ENCODE measurements around the gene SMARCB1. TPM values are rescaled to one million over a fixed set of nuclear protein-coding genes. Genes with fewer than 3 reads are reported as not detected.

The SMARCB1 gene
- total and polyA plus RNA-seq, 2 donors (not counting 1 experiment from before 2014, with no cell fraction given): 20.5 to 86.4 TPM

- no peak for DNase-seq (ENCODE audit: low read depth in 2 of 2)
- Histone ChIP-seq H3K79me2 (ENCODE audit: control insufficient read depth, insufficient read depth, low read length) (no peaks in the 10 kb centered on the region), H2AFZ (ENCODE audit: low read length) (no peak overlapping the region), H3K4me1 (ENCODE audit: control insufficient read depth, extremely low read depth, insufficient read depth, low read length) (peaks cover 12% of the 10 kb centered on the region), H3K4me3 (replicated peaks in 1 of 4; ENCODE audit: control extremely low read depth in 1 of 4, insufficient read depth in 1 of 4, low read depth in 3 of 4, low read length in 4 of 4) (no peak overlapping the region), H3K36me3 (ENCODE audit: control insufficient read depth, insufficient read depth, low read length) (no peaks in the 10 kb centered on the region), H3K4me2 (ENCODE audit: extremely low read depth, insufficient read depth, low read length) (no peak overlapping the region), H4K20me1 (ENCODE audit: control insufficient read depth, extremely low read depth, insufficient read depth, low read length) (no peaks in the 10 kb centered on the region), H3K27ac (ENCODE audit: insufficient read depth, low read length) (no peak overlapping the region), H3K9me3 (ENCODE audit: control insufficient read depth, insufficient read depth, low read depth, low read length) (no peaks in the 10 kb centered on the region), H3K9ac (ENCODE audit: insufficient read depth, low read length) (no peak overlapping the region), H3K27me3 (ENCODE audit: control insufficient read depth, insufficient read depth, low read length) (no peaks in the 10 kb centered on the region)
- TF ChIP-seq EZH2 (IDR thresholded peaks at IDR 0.05; ENCODE audit: low read length, missing control alignments) (no peak), CTCF (conservative IDR thresholded peaks at IDR 0.05 in 1 of 2, IDR thresholded peaks at IDR 0.05 in 1 of 2; ENCODE audit: low read depth in 1 of 2, low read length in 2 of 2) (no peak)
Measured at GRCh38 chr22:23774114-23774921, 12.4 kb upstream of the SMARCB1 start.

- no peak overlapping the region for H3K4me3 ChIP-seq (replicated peaks in 1 of 4; ENCODE audit: control extremely low read depth in 1 of 4, insufficient read depth in 1 of 4, low read depth in 3 of 4, low read length in 4 of 4)
- H3K9me3 ChIP-seq (ENCODE audit: control insufficient read depth, insufficient read depth, low read depth, low read length): no peaks in the 10 kb centered on the region
- H3K27me3 ChIP-seq (ENCODE audit: control insufficient read depth, insufficient read depth, low read length): no peaks in the 10 kb centered on the region
- H2AFZ ChIP-seq (ENCODE audit: low read length): no peak overlapping the region
- no peak overlapping the region for H3K9ac ChIP-seq (ENCODE audit: insufficient read depth, low read length)
- H3K36me3 ChIP-seq (ENCODE audit: control insufficient read depth, insufficient read depth, low read length): no peaks in the 10 kb centered on the region
- no peaks in the 10 kb centered on the region for H3K79me2 ChIP-seq (ENCODE audit: control insufficient read depth, insufficient read depth, low read length)
- no peak overlapping the region for H3K27ac ChIP-seq (ENCODE audit: insufficient read depth, low read length)
- TF ChIP-seq EZH2 (IDR thresholded peaks at IDR 0.05; ENCODE audit: low read length, missing control alignments) (no peak), CTCF (conservative IDR thresholded peaks at IDR 0.05 in 1 of 2, IDR thresholded peaks at IDR 0.05 in 1 of 2; ENCODE audit: low read depth in 1 of 2, low read length in 2 of 2) (no peak)
- no peaks in the 10 kb centered on the region for H4K20me1 ChIP-seq (ENCODE audit: control insufficient read depth, extremely low read depth, insufficient read depth, low read length)
- peaks cover 12% of the 10 kb centered on the region for H3K4me1 ChIP-seq (ENCODE audit: control insufficient read depth, extremely low read depth, insufficient read depth, low read length)
- peak; percentile 76 to 77 for DNase-seq (ENCODE audit: low read depth in 2 of 2)
- H3K4me2 ChIP-seq (ENCODE audit: extremely low read depth, insufficient read depth, low read length): no peak overlapping the region
Measured at GRCh38 chr22:23774922-23775436, 11.8 kb upstream of the SMARCB1 start.

- H3K36me3 ChIP-seq (ENCODE audit: control insufficient read depth, insufficient read depth, low read length): no peaks in the 10 kb centered on the region
- H3K4me2 ChIP-seq (ENCODE audit: extremely low read depth, insufficient read depth, low read length): no peak overlapping the region
- H3K4me1 ChIP-seq (ENCODE audit: control insufficient read depth, extremely low read depth, insufficient read depth, low read length): peaks cover 12% of the 10 kb centered on the region
- H3K27ac ChIP-seq (ENCODE audit: insufficient read depth, low read length): no peak overlapping the region
- no peak for DNase-seq (ENCODE audit: low read depth in 2 of 2)
- no peak for TF ChIP-seq EZH2 (IDR thresholded peaks at IDR 0.05; ENCODE audit: low read length, missing control alignments)
- no peak for TF ChIP-seq CTCF (conservative IDR thresholded peaks at IDR 0.05 in 1 of 2, IDR thresholded peaks at IDR 0.05 in 1 of 2; ENCODE audit: low read depth in 1 of 2, low read length in 2 of 2)
- H2AFZ ChIP-seq (ENCODE audit: low read length): no peak overlapping the region
- H3K79me2 ChIP-seq (ENCODE audit: control insufficient read depth, insufficient read depth, low read length): no peaks in the 10 kb centered on the region
- no peaks in the 10 kb centered on the region for H4K20me1 ChIP-seq (ENCODE audit: control insufficient read depth, extremely low read depth, insufficient read depth, low read length)
- H3K27me3 ChIP-seq (ENCODE audit: control insufficient read depth, insufficient read depth, low read length): no peaks in the 10 kb centered on the region
- H3K9ac ChIP-seq (ENCODE audit: insufficient read depth, low read length): no peak overlapping the region
- H3K4me3 ChIP-seq (replicated peaks in 1 of 4; ENCODE audit: control extremely low read depth in 1 of 4, insufficient read depth in 1 of 4, low read depth in 3 of 4, low read length in 4 of 4): no peak overlapping the region
- no peaks in the 10 kb centered on the region for H3K9me3 ChIP-seq (ENCODE audit: control insufficient read depth, insufficient read depth, low read depth, low read length)
Measured at GRCh38 chr22:23775779-23776375, 10.9 kb upstream of the SMARCB1 start.

Measured in fibroblast of lung (primary cell).